ENCODE measurements around the gene LDHA.
"Not testable (repeated sequence)": the region's sequence is repeated elsewhere in the genome, so short reads cannot be mapped to it uniquely, and the experiment has no call there.

LDHA gene

DNA sequence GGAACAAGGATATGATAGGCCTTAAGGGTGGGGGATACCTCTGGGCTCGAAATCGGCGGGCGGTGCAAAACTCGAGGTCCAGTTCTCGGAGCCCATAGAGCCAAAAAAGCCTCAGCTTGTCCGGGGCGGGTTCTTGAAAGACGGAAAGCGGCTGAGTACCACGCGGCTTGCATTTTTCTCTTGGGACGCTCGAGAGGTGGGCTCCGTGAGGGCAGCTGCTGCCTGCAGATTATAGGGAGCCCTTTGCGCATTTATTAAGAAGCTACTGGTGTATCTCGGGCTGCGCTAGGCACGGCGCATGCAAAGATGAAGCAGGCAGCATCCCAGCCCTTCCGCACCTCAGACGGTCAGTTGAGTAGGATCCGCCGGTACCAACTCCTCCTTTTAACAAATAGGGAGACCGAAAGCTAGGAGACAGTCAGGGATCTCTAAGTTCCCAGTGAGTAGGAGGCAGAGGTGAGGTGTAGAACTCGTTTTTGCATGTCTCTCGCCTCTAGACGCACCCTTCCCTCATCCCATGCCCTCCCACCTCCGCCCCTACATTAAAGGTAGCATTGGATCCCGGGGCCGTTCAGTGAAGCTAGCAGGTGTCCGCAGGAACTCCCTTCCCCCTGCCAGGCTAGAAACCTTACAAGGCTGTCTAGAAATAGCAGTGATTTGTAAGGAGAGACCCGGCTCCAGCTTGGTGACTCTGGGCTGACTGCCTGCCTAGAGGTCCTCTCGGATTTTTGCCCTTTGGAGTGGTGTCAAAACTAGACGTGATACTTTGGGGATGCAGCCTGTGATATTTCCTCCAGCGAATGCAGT lies 768 bp downstream of the LDHA start:
- no peak for DNase-seq

DNA sequence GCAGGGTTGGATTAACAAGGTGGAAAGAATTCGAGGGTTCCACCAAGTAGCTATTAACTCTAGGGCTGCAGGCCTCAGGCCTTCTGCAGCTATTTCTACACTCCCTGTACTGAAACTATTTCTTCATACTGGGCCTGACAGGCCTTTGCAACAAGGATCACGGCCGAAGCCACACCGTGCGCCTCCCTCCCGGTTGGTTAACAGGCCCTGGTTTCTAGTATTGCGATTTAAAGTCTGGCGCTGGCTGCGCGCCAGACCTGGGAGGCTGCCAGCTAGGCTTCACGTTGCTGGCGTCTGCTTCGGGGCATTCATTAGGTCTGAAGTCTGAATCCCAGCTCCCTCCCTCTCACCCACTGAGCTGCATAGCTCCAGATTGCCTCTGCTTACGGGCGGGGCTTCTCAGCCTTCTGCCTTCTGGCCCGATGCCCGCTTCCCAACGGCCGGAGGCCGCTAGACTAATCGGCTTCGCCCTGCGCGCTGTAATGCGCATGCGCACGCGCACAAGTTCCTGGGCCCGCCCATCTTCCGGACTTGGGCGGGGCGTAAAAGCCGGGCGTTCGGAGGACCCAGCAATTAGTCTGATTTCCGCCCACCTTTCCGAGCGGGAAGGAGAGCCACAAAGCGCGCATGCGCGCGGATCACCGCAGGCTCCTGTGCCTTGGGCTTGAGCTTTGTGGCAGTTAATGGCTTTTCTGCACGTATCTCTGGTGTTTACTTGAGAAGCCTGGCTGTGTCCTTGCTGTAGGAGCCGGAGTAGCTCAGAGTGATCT lies 1.6 kb downstream of the LDHA start:
- peak; percentile 95 for DNase-seq

DNA sequence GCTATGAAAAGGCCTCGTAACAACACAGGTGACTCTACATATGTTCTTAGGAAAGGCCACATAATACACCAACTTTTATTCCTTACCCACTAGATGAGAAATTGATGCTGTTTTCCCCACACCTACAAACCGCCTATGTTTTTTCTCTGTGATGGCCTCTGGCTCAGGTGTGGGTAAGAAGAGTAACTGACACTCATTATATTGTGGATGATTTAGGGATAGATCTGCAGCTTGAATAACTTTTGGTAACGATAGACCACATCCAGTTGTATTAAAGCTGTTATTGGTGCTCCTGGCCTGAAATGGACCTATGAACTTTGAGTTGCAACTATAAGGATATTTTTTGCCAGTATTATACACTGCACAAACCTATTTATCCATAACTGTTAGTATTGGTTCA lies 3.6 kb downstream of the LDHA start:
- DNase-seq: no peak

DNA sequence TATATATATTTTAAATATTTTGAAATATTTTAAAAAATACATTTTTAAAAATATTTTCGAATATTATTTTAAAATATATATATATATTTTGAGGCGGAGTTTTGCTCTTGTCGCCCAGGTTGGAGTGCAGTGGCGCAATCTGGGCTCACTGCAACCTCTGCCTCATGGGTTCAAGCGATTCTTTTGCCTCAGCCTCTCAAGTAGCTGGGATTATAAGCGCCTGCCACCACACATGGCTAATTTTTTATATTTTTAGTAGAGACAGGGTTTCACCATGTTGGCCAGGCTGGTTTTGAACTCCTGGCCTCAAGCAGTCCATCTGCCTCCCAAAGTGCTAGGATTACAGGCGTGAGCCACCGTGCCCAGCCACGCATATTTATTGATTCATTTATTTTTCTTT lies 6.7 kb downstream of the LDHA start:
- DNase-seq: not testable (repeated sequence)

DNA sequence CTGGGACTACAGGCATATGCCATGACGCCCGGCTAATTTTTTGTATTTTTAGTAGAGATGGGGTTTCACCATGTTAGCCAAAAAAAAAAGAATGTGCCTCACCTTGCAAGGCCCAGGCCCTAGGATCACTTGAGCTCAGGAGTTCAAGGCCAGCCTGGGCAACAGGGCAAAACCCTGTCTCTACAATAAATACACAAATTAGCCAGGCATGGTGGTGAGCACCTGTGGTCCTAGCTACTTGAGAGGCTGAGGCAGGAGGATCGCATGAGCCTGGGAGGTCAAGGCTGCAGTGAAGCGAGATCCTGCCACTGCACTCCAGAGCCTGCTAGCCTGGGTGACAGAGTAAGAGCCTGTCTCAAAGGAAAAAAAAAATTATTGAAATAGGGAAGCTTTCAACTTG lies 9.7 kb downstream of the LDHA start:
- DNase-seq: no peak

DNA sequence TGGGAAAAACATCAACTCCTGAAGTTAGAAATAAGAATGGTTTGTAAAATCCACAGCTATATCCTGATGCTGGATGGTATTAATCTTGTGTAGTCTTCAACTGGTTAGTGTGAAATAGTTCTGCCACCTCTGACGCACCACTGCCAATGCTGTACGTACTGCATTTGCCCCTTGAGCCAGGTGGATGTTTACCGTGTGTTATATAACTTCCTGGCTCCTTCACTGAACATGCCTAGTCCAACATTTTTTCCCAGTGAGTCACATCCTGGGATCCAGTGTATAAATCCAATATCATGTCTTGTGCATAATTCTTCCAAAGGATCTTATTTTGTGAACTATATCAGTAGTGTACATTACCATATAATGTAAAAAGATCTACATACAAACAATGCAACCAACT lies 13.0 kb downstream of the LDHA start:
- DNase-seq: not testable (repeated sequence)

DNA sequence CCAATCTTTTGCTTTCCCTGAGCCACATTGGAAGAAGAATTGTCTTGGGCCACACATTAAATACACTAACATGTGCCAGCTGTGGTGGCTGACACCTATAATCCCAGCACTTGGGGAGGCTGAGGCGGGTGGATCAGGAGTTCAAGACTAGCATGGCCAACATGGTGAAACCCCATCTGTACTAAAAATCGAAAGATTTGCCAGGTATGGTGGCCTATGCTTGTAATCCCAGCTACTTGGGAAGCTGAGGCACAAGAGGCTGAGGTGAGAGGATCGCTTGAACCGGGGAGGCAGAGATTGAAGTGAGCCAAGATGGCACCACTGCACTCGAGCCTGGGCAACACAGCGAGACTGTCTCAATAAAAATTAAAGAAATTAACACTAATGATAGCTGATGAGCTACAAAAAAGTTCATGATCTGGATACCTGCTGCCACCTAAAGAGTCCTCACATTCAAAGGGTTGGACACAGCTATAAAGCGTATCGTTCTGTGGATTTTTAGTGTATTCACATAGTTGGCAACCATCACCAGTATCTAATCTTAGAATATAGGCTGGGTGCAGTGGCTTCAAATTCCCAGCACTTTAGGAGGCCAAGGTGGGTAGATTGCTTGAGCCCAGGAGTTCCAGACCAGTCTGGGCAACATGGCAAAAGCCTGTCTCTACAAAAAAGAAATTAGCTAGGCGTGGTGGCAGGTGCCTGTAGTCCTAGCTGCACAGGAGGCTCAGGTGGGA lies 14.4 kb downstream of the LDHA start:
- DNase-seq: no peak

DNA sequence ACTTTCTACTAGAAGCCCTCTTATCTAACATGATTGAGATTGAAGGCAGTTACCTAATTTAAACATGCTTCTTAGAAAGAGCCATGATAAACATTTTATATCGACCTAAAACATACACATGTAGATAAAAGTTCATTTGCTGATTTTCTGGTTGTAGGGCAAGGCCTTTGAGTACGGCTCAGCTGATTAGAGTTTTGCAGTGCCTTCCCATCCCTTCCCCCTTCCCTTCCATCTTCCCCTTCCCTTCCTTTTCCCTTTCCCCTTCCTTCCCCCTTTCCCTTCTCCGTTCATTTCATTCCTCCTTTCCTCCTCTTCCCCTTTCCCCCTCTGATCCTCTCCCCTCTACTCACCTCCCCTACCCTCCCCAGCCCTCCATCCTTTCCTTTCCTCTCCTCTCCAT lies 22.1 kb downstream of the LDHA start:
- DNase-seq: no peak

DNA sequence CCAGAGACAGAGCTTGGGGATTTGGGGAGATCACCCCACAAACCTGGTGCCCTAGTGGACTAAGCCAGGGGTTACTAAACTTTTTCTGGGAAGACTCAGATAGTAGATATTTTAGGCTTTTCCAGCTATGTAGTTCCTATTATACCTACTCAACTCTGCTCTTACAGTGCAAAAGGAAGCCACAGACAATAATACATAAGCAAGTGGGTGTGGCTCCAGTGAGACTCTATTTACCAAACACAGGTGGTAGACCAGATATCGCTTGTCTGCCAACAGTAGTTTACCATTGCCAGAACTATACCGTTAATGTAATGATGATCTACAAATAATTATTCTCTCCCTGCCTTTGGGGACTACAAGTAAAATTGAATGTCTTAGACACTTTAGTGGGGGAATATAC lies 24.7 kb downstream of the LDHA start:
- no peak for DNase-seq

DNA sequence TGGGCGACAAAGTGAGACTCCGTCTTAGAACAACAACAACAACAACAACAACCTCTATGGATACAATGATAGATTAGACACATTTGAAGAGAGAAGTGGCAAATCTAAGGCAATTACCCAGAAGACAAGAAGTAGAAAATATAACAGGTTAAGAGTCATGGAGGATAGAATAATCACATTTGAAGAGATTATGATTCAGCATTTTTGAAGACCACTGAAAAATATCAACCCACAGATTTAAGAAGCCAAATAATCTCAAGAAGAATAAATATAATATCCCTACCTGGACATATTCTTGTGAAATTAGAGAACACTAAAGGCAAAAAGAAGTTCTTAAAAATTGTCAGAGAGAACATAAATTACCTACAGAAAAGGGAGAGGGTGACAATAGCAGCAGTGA lies 25.7 kb downstream of the LDHA start:
- DNase-seq: no peak

DNA sequence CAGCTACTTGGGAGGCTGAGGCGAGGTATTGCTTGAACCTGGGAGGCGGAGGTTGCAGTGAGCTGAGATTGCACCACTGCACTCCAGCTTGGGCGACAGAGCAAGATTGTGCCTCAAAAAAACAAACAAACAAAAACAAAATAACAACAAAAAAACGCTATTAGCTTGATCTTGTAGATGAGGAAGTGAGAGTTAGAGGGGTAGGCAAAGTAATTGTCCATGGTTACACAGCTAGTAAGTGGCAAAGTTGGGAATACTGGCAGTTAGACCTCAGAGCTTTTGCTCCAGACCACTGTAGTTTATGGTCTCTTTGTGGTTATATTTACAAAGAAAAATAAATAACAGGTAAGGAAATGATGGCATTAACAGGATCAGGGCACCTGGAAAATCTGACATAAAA lies 32.9 kb downstream of the LDHA start:
- DNase-seq: no peak

DNA sequence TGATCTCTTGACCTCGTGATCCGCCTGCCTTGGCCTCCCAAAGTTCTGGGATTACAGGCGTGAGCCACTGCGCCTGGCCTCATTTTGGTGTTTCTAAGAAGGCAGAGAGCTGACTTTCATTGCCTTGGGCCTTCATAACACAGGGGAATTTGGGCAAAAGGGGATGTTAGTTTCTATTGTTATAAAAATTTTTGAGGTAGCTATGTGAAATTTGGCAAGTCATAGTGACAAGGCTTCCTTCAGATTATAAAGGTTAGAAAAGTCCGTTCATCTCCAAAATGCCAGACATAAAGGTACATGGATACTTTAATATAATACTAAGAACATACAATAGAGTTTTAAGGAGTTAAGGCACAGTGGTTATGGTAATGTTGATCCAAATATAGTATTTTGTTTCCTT lies 35.0 kb downstream of the LDHA start:
- no peak for DNase-seq

DNA sequence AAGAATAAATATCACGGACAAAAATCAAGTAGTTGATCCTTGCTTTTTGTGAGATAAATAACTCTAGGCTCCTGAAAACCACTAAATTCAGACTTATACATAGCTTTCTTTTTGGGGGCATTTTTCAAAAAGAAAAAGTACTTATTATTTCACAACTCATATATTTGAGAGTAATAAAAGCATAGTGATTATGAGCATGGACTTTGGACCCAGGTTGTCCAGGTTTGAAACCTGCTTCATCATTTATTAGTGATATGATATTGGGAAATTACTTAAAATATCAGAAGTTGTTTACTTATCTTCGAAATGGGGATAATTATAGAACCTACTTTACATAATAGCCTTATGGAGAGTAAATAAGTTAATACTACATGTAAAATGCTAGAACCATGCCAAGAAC lies 44.3 kb downstream of the LDHA start:
- no peak for DNase-seq

DNA sequence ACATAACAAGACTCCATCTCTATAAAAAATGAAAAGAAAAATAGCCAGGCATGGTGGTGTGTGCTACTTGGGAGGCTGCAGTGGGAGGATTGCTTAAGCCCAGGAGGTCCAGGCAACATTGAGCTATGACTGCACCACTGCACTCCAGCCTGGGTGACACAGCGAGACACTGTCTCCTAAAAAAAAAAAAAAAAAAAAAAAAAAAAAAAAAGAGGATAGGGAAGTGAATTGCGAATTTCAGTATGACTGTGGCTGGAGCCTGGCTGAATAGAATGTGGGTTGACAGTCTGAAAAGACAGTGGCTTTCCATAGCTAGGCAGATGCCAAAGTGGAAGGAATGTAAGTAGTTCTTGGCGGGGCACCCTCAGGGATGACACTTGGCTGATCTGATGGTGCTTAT lies 54.9 kb downstream of the LDHA start:
- no peak for DNase-seq

DNA sequence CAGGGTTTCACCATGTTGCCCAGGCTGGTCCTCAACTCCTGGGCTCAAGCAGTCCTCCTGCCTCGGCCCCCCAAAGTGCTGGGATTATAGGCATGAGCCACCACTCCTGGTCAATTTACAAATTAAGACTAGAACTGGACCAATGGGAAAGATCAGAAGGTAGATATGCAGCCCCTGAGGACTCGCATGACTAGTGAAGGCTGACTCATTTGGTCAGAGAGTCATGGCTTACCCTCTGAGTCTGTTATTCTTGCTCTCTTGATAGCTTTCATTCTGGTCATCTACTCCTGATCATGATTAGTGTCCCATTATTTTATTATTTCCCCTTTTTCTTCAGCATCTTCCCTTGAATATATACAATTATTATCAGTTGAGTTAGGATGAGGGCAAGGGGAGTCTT lies 58.6 kb downstream of the LDHA start:
- DNase-seq: no peak

DNA sequence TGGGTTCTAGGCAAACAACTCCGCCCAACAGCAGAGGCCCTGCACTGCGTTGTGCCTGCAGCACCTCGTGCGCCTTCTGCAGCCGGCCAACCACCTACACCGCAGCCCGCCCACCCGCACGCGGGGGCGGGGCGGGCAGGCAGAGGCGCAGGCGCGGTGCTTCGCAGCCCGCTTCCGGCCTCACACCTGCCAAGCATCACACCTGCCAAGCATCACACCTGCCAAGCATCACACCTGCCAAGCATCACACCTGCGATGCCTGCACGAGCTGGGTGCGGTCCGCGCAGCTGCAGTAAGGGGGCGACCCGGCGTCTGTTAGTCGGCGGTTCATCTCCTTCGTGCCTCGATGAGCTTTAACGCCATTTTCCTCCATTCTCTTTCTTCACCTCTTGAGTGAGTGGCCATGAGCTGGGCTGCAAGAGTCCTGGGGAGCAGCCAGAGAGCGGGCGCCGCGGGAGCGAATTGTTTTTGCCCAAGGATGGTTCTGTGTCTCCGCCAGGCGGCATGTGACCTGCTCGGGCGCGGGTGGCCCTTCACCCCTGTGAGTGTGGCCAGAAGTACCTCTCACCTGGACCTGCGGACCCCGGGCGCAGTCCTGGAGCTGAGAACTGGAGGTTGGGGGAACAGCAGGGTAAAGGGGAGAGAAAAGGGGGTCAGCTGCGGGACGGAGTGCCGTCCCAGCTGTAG lies 61.5 kb downstream of the LDHA start, which contains the start of gene LDHAL6A:
TSS of gene LDHAL6A (plus strand) at position 171 of the 687 bp plus-strand sequence. CDS start 825 bp downstream, outside the sequence.
- no peak for DNase-seq

DNA sequence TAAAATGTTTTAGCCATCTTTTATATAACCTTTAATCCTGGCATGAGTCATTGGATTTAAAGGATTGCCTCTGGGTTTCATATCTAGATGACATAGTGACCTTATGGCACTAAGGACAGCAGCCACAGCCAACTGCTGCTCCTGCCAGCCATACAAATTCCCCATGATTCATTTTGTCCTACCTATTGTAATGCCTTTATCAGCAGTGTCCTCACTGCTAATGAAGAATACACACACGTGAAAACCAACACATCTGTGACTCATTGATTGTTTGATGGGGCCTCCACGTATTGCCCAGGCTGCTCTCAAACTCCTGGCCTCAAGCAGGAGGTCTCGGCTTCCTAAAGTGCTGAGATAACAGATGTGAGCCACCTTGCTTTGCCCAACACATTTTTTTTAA lies 63.1 kb downstream of the LDHA start:
- no peak for DNase-seq
